Urinary bladder (tissue), 4 donors: ENCODE data around the gene GUCA2A. TPM values are rescaled to one million over a fixed set of nuclear protein-coding genes. Genes with fewer than 3 reads are reported as not detected.

Experiments
- DNase-seq: peaks from one replicate; pipeline ENCODE4 v3.0.0-alpha.2; 2015; ENCODE audit errors: extremely low spot score
- H3K27ac ChIP-seq: one replicate; pipeline ENCODE4 v1.5.1; 2013; ENCODE audit warnings: low read depth, mild to moderate bottlenecking, moderate library complexity
- H3K36me3 ChIP-seq: one replicate; pipeline ENCODE4 v1.6.1; 2013; ENCODE audit warnings: mild to moderate bottlenecking, moderate library complexity; ENCODE audit not compliant: insufficient read depth
- H3K4me1 ChIP-seq: one replicate; pipeline ENCODE4 v1.6.1; 2013; ENCODE audit warnings: mild to moderate bottlenecking, moderate library complexity; ENCODE audit not compliant: insufficient read depth
- H3K4me3 ChIP-seq: one replicate; pipeline ENCODE4 v1.5.1; 2013; ENCODE audit warnings: low read depth, low read length
- WGBS: extraction: QIAGEN DNeasy Blood & Tissue Kit; methylation state at CpG from one replicate; pipeline ENCODE4 v1.1.7; 2013; 5-methylcytosine and 5-hydroxymethylcytosine counted together
- polyA plus RNA-seq: library from polyadenylated mRNA; stranded (reverse); fragments of 200-250 nt; gene quantifications from one replicate; pipeline ENCODE4 v1.2.3, GENCODE V29; 2013
- total RNA-seq: library from RNA; depleted of rRNA; stranded (reverse); fragments of >200 nt; gene quantifications from one replicate; pipeline ENCODE4 v1.2.3, GENCODE V29; 2014
- donor health status: healthy with polysubstance abuse.
- donor health status: healthy.

GUCA2A gene
- total and polyA plus RNA-seq, 2 donors = not detected

GRCh38 chr1:42125552-42125951, 39.0 kb downstream of the GUCA2A start:
- Histone ChIP-seq H3K27ac (no peak overlapping the region), H3K36me3 (no peaks in the 10 kb centered on the region), H3K4me3 (no peak overlapping the region), H3K4me1 (no peaks in the 10 kb centered on the region)
- 84% methylated on average over 1 of the region's 1 CpG for WGBS
- DNase-seq = no peak

GRCh38 chr1:42122408-42122807, 42.1 kb downstream of the GUCA2A start:
- Histone ChIP-seq H3K36me3 (no peaks in the 10 kb centered on the region), H3K4me3 (no peak overlapping the region), H3K4me1 (no peaks in the 10 kb centered on the region), H3K27ac (no peak overlapping the region)
- 96% methylated on average over 3 of the region's 3 CpGs for WGBS
- DNase-seq = no peak

- 81% methylated on average over 1 of the region's 1 CpG for WGBS
- Histone ChIP-seq H3K4me3 (no peak overlapping the region), H3K4me1 (no peaks in the 10 kb centered on the region), H3K27ac (no peak overlapping the region), H3K36me3 (no peaks in the 10 kb centered on the region)
- no peak for DNase-seq
These were observed 46.4 kb downstream of the GUCA2A start for GRCh38 chr1:42118125-42118524.

GRCh38 chr1:42117214-42117613, 47.3 kb downstream of the GUCA2A start:
- no peak for DNase-seq
- 86% methylated on average over 5 of the region's 5 CpGs for WGBS
- H3K27ac ChIP-seq = no peak overlapping the region
- H3K4me3 ChIP-seq = no peak overlapping the region
- H3K36me3 ChIP-seq = no peaks in the 10 kb centered on the region
- H3K4me1 ChIP-seq = no peaks in the 10 kb centered on the region

- no peak overlapping the region for H3K27ac ChIP-seq
- no peak for DNase-seq
- WGBS = 77% methylated on average over 5 of the region's 5 CpGs
- no peaks in the 10 kb centered on the region for H3K4me1 ChIP-seq
- H3K36me3 ChIP-seq = no peaks in the 10 kb centered on the region
- H3K4me3 ChIP-seq = no peak overlapping the region
These were observed 50.3 kb downstream of the GUCA2A start for GRCh38 chr1:42114229-42114628.

Other genes with a start within 250 kb of the GUCA2A start
- gene HIVEP3, start 245.8 kb downstream of the GUCA2A start, total RNA-seq = 2.8 TPM
- 3.1 TPM for gene HIVEP3, start 245.8 kb downstream of the GUCA2A start, polyA plus RNA-seq
- gene GUCA2B, start 11.3 kb downstream of the GUCA2A start, total RNA-seq = not detected
- gene GUCA2B, start 11.3 kb downstream of the GUCA2A start, polyA plus RNA-seq = not detected
- gene FOXJ3, start 170.5 kb upstream of the GUCA2A start, total RNA-seq = 103 TPM
- gene FOXJ3, start 170.5 kb upstream of the GUCA2A start, polyA plus RNA-seq = 21.4 TPM
- 0.69 TPM for gene RIMKLA, start 216.0 kb upstream of the GUCA2A start, total RNA-seq
- 0.58 TPM for gene RIMKLA, start 216.0 kb upstream of the GUCA2A start, polyA plus RNA-seq